ENCODE measurements around the gene TUBB6.

The TUBB6 gene

DNA sequence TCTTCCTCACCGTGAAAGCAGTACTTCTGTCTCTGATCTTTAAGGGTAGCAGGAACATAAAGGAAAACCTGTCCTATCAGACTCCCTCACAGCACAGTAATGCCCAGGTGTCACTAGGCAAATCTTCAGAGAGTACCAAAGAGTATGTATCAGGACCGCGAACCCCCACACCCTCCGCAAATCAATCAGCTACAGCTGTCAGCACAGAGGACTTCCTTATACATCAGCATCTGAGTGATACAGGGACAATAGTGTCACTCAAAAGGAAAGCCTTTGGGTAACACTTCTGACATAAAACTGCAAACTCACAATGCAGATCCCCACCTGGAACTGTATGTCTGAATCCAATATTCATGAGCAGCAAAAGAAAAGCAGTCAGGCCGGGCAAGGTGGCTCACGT is 66.4 kb downstream of the TUBB6 start:
- H3K9me3 ChIP-seq (ENCODE audit: severe bottlenecking) = no peaks in the 10 kb centered on the region
- peaks cover 25% of the 10 kb centered on the region for H3K36me3 ChIP-seq
- H3K27ac ChIP-seq = no peak overlapping the region
- TF ChIP-seq, protein P1, sequence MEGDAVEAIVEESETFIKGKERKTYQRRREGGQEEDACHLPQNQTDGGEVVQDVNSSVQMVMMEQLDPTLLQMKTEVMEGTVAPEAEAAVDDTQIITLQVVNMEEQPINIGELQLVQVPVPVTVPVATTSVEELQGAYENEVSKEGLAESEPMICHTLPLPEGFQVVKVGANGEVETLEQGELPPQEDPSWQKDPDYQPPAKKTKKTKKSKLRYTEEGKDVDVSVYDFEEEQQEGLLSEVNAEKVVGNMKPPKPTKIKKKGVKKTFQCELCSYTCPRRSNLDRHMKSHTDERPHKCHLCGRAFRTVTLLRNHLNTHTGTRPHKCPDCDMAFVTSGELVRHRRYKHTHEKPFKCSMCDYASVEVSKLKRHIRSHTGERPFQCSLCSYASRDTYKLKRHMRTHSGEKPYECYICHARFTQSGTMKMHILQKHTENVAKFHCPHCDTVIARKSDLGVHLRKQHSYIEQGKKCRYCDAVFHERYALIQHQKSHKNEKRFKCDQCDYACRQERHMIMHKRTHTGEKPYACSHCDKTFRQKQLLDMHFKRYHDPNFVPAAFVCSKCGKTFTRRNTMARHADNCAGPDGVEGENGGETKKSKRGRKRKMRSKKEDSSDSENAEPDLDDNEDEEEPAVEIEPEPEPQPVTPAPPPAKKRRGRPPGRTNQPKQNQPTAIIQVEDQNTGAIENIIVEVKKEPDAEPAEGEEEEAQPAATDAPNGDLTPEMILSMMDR (IDR thresholded peaks at IDR 0.05; ENCODE audit: low read depth, low read length) = no peak
- no peaks in the 10 kb centered on the region for H3K27me3 ChIP-seq (ENCODE audit: insufficient read depth, low read depth, severe bottlenecking)
- H3K4me3 ChIP-seq (ENCODE audit: low read depth, low read length) = no peak overlapping the region
- no peak for DNase-seq

Measured in WERI-Rb-1 (cell line).